NCI-H2227 treated with DMSO at 0.1 percent for 48 hours (cell line): ENCODE measurements around the gene ZNF419.

Experiments used
- DNase-seq: peaks from one replicate; lab custom pipeline; 2025; lab: John Stamatoyannopoulos, UW

The ZNF419 gene

DNA sequence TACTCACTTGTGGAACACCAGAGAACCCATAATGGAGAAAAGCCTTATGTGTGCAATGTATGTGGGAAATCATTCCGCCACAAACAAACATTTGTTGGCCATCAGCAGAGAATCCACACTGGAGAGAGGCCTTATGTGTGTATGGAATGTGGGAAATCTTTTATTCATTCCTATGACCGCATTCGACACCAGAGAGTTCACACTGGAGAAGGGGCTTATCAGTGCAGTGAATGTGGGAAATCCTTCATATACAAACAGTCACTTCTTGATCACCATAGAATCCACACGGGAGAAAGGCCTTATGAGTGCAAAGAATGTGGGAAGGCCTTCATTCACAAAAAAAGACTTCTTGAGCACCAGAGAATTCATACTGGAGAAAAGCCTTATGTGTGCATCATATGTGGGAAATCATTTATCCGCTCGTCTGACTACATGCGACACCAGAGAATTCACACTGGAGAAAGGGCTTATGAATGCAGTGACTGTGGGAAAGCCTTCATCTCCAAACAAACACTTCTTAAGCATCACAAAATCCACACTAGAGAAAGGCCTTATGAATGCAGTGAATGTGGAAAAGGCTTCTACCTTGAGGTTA, 50.5 kb downstream of the ZNF419 start:
- no peak for DNase-seq
